Gastroesophageal sphincter (tissue), 3 donors: ENCODE results near the gene CSH2.
"Not testable (repeated sequence)": the region's sequence is repeated elsewhere in the genome, so short reads cannot be mapped to it uniquely, and the experiment has no call there.

Experiments
- POLR2A ChIP-seq, 2 donors: fragments of 450-650 bp; IDR thresholded peaks; one replicate each; pipeline ENCODE4 v1.6.1; 2017; ENCODE audit warnings: antibody characterized with exemption in 2 of 2, mild to moderate bottlenecking in 2 of 2, moderate library complexity in 1 of 2
- POLR2AphosphoS5 ChIP-seq: sonication (generic); formaldehyde crosslinking; IDR thresholded peaks from one replicate; pipeline ENCODE4 v1.6.1; 2017; ENCODE audit warnings: antibody characterized with exemption
- TF ChIP-seq, protein P1 (sequence below), 4 experiments: fragments of 200-600 bp in 2 of 4; fragments of 450-650 bp in 2 of 4; sonication (generic) in 1 of 4; IDR thresholded peaks; one replicate each; pipeline ENCODE4 v1.5.1; 2017 to 2019; ENCODE audit warnings: antibody characterized with exemption in 4 of 4, mild to moderate bottlenecking in 2 of 4, moderate library complexity in 2 of 4

DNA sequence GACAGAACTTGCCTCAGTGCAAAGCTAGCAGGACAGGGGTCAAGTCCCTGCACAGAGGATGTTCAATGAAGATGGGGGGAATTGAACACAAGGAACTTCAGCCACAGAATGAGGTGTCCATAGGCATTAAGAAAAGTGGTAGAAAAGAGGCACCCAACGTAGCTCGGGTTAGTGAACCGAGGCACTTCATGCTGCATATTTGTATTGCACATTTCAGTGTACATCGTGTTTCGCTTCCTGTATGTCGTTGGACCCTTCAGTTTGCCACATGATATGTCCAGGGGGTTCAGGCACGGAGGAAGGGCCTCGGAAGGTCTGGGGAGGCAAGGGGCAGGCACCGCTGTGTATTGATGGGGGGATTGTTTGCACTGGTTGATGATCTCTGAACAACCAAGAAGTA, 4.9 kb upstream of the CSH2 start:
- TF ChIP-seq, protein P1, sequence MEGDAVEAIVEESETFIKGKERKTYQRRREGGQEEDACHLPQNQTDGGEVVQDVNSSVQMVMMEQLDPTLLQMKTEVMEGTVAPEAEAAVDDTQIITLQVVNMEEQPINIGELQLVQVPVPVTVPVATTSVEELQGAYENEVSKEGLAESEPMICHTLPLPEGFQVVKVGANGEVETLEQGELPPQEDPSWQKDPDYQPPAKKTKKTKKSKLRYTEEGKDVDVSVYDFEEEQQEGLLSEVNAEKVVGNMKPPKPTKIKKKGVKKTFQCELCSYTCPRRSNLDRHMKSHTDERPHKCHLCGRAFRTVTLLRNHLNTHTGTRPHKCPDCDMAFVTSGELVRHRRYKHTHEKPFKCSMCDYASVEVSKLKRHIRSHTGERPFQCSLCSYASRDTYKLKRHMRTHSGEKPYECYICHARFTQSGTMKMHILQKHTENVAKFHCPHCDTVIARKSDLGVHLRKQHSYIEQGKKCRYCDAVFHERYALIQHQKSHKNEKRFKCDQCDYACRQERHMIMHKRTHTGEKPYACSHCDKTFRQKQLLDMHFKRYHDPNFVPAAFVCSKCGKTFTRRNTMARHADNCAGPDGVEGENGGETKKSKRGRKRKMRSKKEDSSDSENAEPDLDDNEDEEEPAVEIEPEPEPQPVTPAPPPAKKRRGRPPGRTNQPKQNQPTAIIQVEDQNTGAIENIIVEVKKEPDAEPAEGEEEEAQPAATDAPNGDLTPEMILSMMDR (IDR thresholded peaks at IDR 0.05): not testable (repeated sequence)
- TF ChIP-seq POLR2A (IDR thresholded peaks at IDR 0.05); POLR2AphosphoS5: not testable (repeated sequence)
